Natural killer cell (primary cell): ENCODE results near the gene ST8SIA2. TPM values are rescaled to one million over a fixed set of nuclear protein-coding genes. Genes with fewer than 3 reads are reported as not detected.

ENCODE experiments used
- ATAC-seq, 3 donors: fragments of 150-1000 bp in 2 of 3; fragments of 200-7000 bp in 1 of 3; cut with Tn5 transposase; 1 replicate in 1 of 3; 2 replicates in 2 of 3; pipeline ENCODE4 v1.10.0; 2021; ENCODE audit warnings: mild to moderate bottlenecking in 2 of 3, moderate library complexity in 2 of 3
- DNase-seq, 2 donors: peaks; one replicate each; pipeline versions ENCODE4 v3.0.0 to v3.0.0-alpha.2; 2013 to 2021; ENCODE audit warnings: mixed read lengths in 1 of 2
- H3K27ac ChIP-seq: one replicate; pipeline ENCODE4 v1.5.1; 2013; ENCODE audit warnings: mild to moderate bottlenecking, low read length
- H3K27me3 ChIP-seq: one replicate; pipeline ENCODE4 v1.6.1; 2013; ENCODE audit warnings: low read length; ENCODE audit not compliant: control insufficient read depth, insufficient read depth
- H3K36me3 ChIP-seq: one replicate; pipeline ENCODE4 v1.6.1; 2013; ENCODE audit warnings: low read length; ENCODE audit not compliant: control insufficient read depth, insufficient read depth
- H3K4me1 ChIP-seq: one replicate; pipeline ENCODE4 v1.6.1; 2013; ENCODE audit warnings: low read length; ENCODE audit not compliant: control insufficient read depth, insufficient read depth
- H3K4me3 ChIP-seq: one replicate; pipeline ENCODE4 v1.5.1; 2013; ENCODE audit warnings: low read length
- H3K9me3 ChIP-seq: one replicate; pipeline ENCODE4 v1.6.1; 2013; ENCODE audit warnings: low read length; ENCODE audit not compliant: control insufficient read depth, insufficient read depth
- H3K27ac Mint-ChIP-seq, 2 donors: one replicate each; pipeline ENCODE4 v1.8.0; 2022; ENCODE audit warnings: mild to moderate bottlenecking in 2 of 2, mixed read lengths in 2 of 2, moderate library complexity in 1 of 2
- H3K27me3 Mint-ChIP-seq, 2 donors: one replicate each; pipeline ENCODE4 v1.8.0; 2022; ENCODE audit warnings: low read depth in 2 of 2, mixed read lengths in 2 of 2
- H3K36me3 Mint-ChIP-seq: one replicate; pipeline ENCODE4 v1.8.0; 2022; ENCODE audit warnings: mixed read lengths
- H3K4me1 Mint-ChIP-seq, 2 donors: one replicate each; pipeline ENCODE4 v1.8.0; 2022; ENCODE audit warnings: mixed read lengths in 2 of 2
- H3K4me3 Mint-ChIP-seq: one replicate; pipeline ENCODE4 v1.8.0; 2022; ENCODE audit warnings: mild to moderate bottlenecking, moderate library complexity, mixed read lengths
- H3K9me3 Mint-ChIP-seq, 2 donors: one replicate each; pipeline ENCODE4 v1.8.0; 2022; ENCODE audit warnings: mixed read lengths in 2 of 2
- WGBS: methylation state at CpG from one replicate; pipeline ENCODE4 v1.1.7; 2013; ENCODE audit warnings: missing lambda C conversion rate; ENCODE audit not compliant: insufficient coverage; 5-methylcytosine and 5-hydroxymethylcytosine counted together
- intact Hi-C: fragments of 100-400 bp; cut with micrococcal nuclease; formaldehyde crosslinking; loops from one replicate; pipeline ENCODE4 v1.14.2; 2022
- total RNA-seq, 4 donors: library from RNA; stranded (reverse); fragments of 120-200 nt in 1 of 4; gene quantifications; one replicate each; pipeline versions ENCODE4 v1.2.3 to v1.2.4, GENCODE V29; 2013 to 2022
- TF ChIP-seq, protein P1 (sequence below): fragments of 200-600 bp; IDR thresholded peaks from one replicate; pipeline ENCODE4 v1.8.0; 2022; ENCODE audit warnings: antibody characterized with exemption

The ST8SIA2 gene
- total RNA-seq, 3 donors from 2014 or later (not counting 1 experiment from before 2014, with no cell fraction given) = not detected

DNA sequence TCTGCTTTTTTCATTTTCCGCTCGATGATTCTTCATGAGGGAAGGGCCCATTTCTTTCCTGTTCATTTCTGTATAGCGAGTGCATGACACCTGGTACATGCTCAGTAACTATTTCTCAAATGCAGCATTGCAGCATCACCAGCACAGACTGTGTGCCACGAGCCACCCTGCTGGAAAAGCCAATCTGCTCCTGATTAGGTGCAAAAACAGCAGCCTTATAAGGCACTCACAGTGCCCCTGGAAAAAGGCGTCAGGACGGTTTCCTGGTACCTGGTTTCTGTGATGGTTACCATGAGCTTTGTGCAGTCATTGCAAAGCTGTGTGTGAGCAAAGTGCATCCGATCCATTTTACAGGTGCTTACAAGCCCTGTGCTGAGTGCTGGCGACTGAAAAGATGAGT, 15.8 kb downstream of the ST8SIA2 start:
- Mint-ChIP-seq H3K27me3 (peaks cover 15 to 29% of the 10 kb centered on the region in 2 donors), H3K4me1 (no peaks in the 10 kb centered on the region), H3K4me3 (no peak overlapping the region), H3K27ac (no peak overlapping the region), H3K36me3 (no peaks in the 10 kb centered on the region), H3K9me3 (no peaks in the 10 kb centered on the region)
- Histone ChIP-seq H3K4me3 (no peak overlapping the region), H3K27ac (no peak overlapping the region), H3K4me1 (no peaks in the 10 kb centered on the region), H3K9me3 (no peaks in the 10 kb centered on the region), H3K36me3 (no peaks in the 10 kb centered on the region), H3K27me3 (no peaks in the 10 kb centered on the region)
- no peak for ATAC-seq
- DNase-seq = no peak
- TF ChIP-seq, protein P1, sequence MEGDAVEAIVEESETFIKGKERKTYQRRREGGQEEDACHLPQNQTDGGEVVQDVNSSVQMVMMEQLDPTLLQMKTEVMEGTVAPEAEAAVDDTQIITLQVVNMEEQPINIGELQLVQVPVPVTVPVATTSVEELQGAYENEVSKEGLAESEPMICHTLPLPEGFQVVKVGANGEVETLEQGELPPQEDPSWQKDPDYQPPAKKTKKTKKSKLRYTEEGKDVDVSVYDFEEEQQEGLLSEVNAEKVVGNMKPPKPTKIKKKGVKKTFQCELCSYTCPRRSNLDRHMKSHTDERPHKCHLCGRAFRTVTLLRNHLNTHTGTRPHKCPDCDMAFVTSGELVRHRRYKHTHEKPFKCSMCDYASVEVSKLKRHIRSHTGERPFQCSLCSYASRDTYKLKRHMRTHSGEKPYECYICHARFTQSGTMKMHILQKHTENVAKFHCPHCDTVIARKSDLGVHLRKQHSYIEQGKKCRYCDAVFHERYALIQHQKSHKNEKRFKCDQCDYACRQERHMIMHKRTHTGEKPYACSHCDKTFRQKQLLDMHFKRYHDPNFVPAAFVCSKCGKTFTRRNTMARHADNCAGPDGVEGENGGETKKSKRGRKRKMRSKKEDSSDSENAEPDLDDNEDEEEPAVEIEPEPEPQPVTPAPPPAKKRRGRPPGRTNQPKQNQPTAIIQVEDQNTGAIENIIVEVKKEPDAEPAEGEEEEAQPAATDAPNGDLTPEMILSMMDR = no peak
- 83% methylated on average over 8 of the region's 8 CpGs for WGBS
- intact Hi-C loops = no loop called here

DNA sequence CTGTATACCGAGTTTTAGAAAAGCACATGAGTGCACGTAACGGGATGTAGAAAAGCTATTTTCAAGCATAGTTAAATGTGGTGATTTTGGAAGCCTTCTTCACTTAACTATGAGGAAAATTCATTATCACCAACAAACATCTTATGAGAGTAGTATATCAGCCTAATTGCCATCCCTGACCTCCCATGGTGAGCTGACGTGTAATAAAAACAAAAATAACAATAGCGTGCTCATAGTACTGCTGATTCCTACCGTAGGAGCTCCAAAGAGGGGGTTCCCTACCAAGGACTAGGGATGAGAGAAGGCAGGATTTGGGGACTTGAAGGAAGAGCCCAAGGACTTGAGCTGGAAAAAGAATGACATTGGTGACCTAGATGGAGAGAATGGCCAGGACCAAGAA, 16.9 kb downstream of the ST8SIA2 start:
- Histone ChIP-seq H3K4me3 (no peak overlapping the region), H3K27ac (no peak overlapping the region), H3K4me1 (no peaks in the 10 kb centered on the region), H3K27me3 (no peaks in the 10 kb centered on the region), H3K36me3 (no peaks in the 10 kb centered on the region), H3K9me3 (no peaks in the 10 kb centered on the region)
- Mint-ChIP-seq H3K27ac (no peak overlapping the region), H3K4me1 (no peaks in the 10 kb centered on the region), H3K4me3 (no peak overlapping the region), H3K27me3 (peaks cover 18 to 38% of the 10 kb centered on the region in 2 donors), H3K36me3 (no peaks in the 10 kb centered on the region), H3K9me3 (no peaks in the 10 kb centered on the region)
- DNase-seq (no peak), ATAC-seq (no peak)
- TF ChIP-seq, protein P1 = no peak
- 86% methylated on average over 6 of the region's 6 CpGs for WGBS
- intact Hi-C loops = no loop called here

DNA sequence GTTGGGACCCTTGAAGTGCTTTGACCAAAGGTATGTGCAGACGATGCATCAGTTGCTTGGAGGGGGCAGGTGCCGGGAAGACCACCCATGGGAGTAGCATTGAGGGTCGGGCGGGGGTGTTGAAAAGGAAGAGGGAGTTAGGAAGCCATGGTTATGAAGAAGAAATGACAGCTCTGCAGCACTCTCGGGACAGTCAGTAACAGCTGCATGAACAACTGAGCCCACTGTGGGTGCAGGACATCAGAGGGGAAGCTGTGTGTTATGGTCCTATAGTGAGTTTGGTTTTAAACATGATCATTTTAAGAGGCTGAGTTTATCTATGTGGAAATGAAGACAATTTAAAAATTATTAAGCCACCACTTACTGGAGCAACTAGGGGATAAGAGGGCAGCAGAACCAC, 17.6 kb downstream of the ST8SIA2 start:
- no peaks in the 10 kb centered on the region for H3K4me1 Mint-ChIP-seq
- no peak overlapping the region for H3K27ac Mint-ChIP-seq
- Histone ChIP-seq H3K4me3 (no peak overlapping the region), H3K4me1 (no peaks in the 10 kb centered on the region), H3K27me3 (no peaks in the 10 kb centered on the region), H3K36me3 (no peaks in the 10 kb centered on the region), H3K9me3 (no peaks in the 10 kb centered on the region), H3K27ac (no peak overlapping the region)
- no peaks in the 10 kb centered on the region for H3K36me3 Mint-ChIP-seq
- H3K4me3 Mint-ChIP-seq = no peak overlapping the region
- TF ChIP-seq, protein P1 = no peak
- intact Hi-C loops = no loop called here
- no peaks in the 10 kb centered on the region for H3K9me3 Mint-ChIP-seq
- 89% methylated on average over 5 of the region's 5 CpGs for WGBS
- ATAC-seq (no peak), DNase-seq (no peak)
- H3K27me3 Mint-ChIP-seq = peaks cover 18 to 44% of the 10 kb centered on the region in 2 donors

DNA sequence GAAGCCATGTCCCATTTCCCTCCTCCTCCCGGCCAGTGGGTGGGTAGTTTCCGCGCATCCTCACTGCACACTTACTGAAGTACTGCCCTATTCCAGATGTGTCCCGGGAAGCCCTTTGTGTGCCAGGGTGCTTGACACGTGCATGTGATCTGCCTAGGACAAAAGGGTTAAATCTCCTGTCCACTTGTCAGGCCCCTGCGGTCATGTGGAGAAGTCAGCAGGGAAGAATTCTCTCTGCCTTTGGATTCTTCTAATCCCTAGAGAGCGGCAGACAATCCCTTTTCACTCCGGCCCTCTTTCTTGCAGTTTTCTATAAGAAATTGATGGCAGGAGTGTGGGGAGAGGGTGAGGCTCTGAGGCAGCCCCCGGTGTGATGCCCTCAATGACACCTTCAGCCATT, 19.8 kb downstream of the ST8SIA2 start:
- Mint-ChIP-seq H3K27ac (no peak overlapping the region), H3K27me3 (peaks cover 18 to 44% of the 10 kb centered on the region in 2 donors), H3K4me3 (no peak overlapping the region), H3K9me3 (no peaks in the 10 kb centered on the region), H3K36me3 (no peaks in the 10 kb centered on the region), H3K4me1 (no peaks in the 10 kb centered on the region)
- Histone ChIP-seq H3K27ac (no peak overlapping the region), H3K9me3 (no peaks in the 10 kb centered on the region), H3K4me3 (no peak overlapping the region), H3K4me1 (no peaks in the 10 kb centered on the region), H3K27me3 (no peaks in the 10 kb centered on the region), H3K36me3 (no peaks in the 10 kb centered on the region)
- ATAC-seq (no peak), DNase-seq (no peak)
- intact Hi-C loops = no loop called here
- 83% methylated on average over 9 of the region's 9 CpGs for WGBS
- TF ChIP-seq, protein P1 = no peak
